SKM-1 treated with dmso at 0.1 percent for 144 hours (cell line): ENCODE data around the gene GRB7.

Source experiments
- DNase-seq: peaks from one replicate; lab custom pipeline; 2025; ENCODE audit not compliant: unreplicated experiment; lab: John Stamatoyannopoulos, UW

GRB7 gene

GRCh38 chr17:39794249-39794970 is 56.7 kb downstream of the GRB7 start:
- DNase-seq = no peak
